HG03097 (cell line): Measurements from ENCODE around the gene N4BP2.
"Not testable (repeated sequence)": the region's sequence is repeated elsewhere in the genome, so short reads cannot be mapped to it uniquely, and the experiment has no call there.

Source experiments
- ATAC-seq: cut with Tn5 transposase; IDR thresholded peaks from one replicate; pipeline ENCODE4 v1.9.1; 2021; ENCODE audit not compliant: unreplicated experiment, low FRiP score

Gene N4BP2

GRCh38 chr4:40086421-40086820 lies 29.8 kb downstream of the N4BP2 start:
- no peak for ATAC-seq

- no peak for ATAC-seq
Observed at GRCh38 chr4:40087799-40088366, 31.2 kb downstream of the N4BP2 start.

GRCh38 chr4:40093400-40093799 lies 36.8 kb downstream of the N4BP2 start:
- ATAC-seq: not testable (repeated sequence)

- no peak for ATAC-seq
Observed at GRCh38 chr4:40099010-40099409, 42.4 kb downstream of the N4BP2 start.

GRCh38 chr4:40107150-40107549 lies 50.5 kb downstream of the N4BP2 start:
- ATAC-seq: not testable (repeated sequence)

- ATAC-seq: no peak
Observed at GRCh38 chr4:40112027-40112792, 55.6 kb downstream of the N4BP2 start.

- no peak for ATAC-seq
Observed at GRCh38 chr4:40114206-40114605, 57.6 kb downstream of the N4BP2 start.

- no peak for ATAC-seq
Observed at GRCh38 chr4:40118861-40119260, 62.2 kb downstream of the N4BP2 start.

- no peak for ATAC-seq
Observed at GRCh38 chr4:40119344-40119743, 62.7 kb downstream of the N4BP2 start.

GRCh38 chr4:40121515-40121914 lies 64.9 kb downstream of the N4BP2 start:
- no peak for ATAC-seq

GRCh38 chr4:40122941-40123340 lies 66.3 kb downstream of the N4BP2 start:
- no peak for ATAC-seq

- ATAC-seq: no peak
Observed at GRCh38 chr4:40124690-40125089, 68.0 kb downstream of the N4BP2 start.

GRCh38 chr4:40130401-40131036 lies 73.9 kb downstream of the N4BP2 start:
- no peak for ATAC-seq

- ATAC-seq: no peak
Observed at GRCh38 chr4:40132816-40133215, 76.2 kb downstream of the N4BP2 start.

GRCh38 chr4:40134206-40134917 lies 77.7 kb downstream of the N4BP2 start:
- ATAC-seq: no peak

- not testable (repeated sequence) for ATAC-seq
Observed at GRCh38 chr4:40136202-40136601, 79.6 kb downstream of the N4BP2 start.

GRCh38 chr4:40140196-40140595 lies 83.5 kb downstream of the N4BP2 start:
- ATAC-seq: no peak

- ATAC-seq: not testable (repeated sequence)
Observed at GRCh38 chr4:40140597-40140996, 83.9 kb downstream of the N4BP2 start.

GRCh38 chr4:40143926-40144508 lies 87.4 kb downstream of the N4BP2 start:
- ATAC-seq: no peak

GRCh38 chr4:40144716-40145115 lies 88.1 kb downstream of the N4BP2 start:
- no peak for ATAC-seq

- not testable (repeated sequence) for ATAC-seq
Observed at GRCh38 chr4:40147490-40147889, 90.8 kb downstream of the N4BP2 start.
